CD8-positive, alpha-beta memory T cell (primary cell): ENCODE measurements around the gene BTD. TPM values are rescaled to one million over a fixed set of nuclear protein-coding genes. Genes with fewer than 3 reads are reported as not detected.
"Not testable (repeated sequence)": the region's sequence is repeated elsewhere in the genome, so short reads cannot be mapped to it uniquely, and the experiment has no call there.

Source experiments
- CTCF ChIA-PET: fragments of 350-600 bp; sonication (Branson Sonifier 250); formaldehyde crosslinking; loops from one replicate; lab custom pipeline; 2021; ENCODE audit warnings: antibody characterized with exemption; lab: Charles Lee
- POLR2A ChIA-PET: fragments of 350-600 bp; sonication (Branson Sonifier 250); formaldehyde crosslinking; loops from one replicate; lab custom pipeline; 2021; ENCODE audit warnings: antibody characterized with exemption; lab: Charles Lee
- DNase-seq, 5 donors: peaks; one replicate each; pipeline versions ENCODE4 v3.0.0 to v3.0.0-alpha.2; 2020 to 2022; ENCODE audit warnings: mixed read lengths in 1 of 5
- H3K27ac ChIP-seq: one replicate; pipeline ENCODE4 v1.7.0; 2013; ENCODE audit warnings: low read depth, mild to moderate bottlenecking, low read length, moderate library complexity
- H3K27me3 ChIP-seq: 2 replicates; pipeline ENCODE4 v1.7.0; 2013; ENCODE audit warnings: low read length, mild to moderate bottlenecking; ENCODE audit not compliant: insufficient read depth, poor library complexity, severe bottlenecking
- H3K36me3 ChIP-seq: 2 replicates; pipeline ENCODE4 v1.7.0; 2013; ENCODE audit warnings: mild to moderate bottlenecking, low read length, moderate library complexity; ENCODE audit not compliant: insufficient read depth
- H3K4me1 ChIP-seq: 2 replicates; pipeline ENCODE4 v1.7.0; 2013; ENCODE audit warnings: mild to moderate bottlenecking, low read length, moderate library complexity; ENCODE audit not compliant: insufficient read depth
- H3K4me3 ChIP-seq: 2 replicates; pipeline ENCODE4 v1.7.0; 2013; ENCODE audit warnings: mild to moderate bottlenecking, low read length
- H3K9me3 ChIP-seq: 2 replicates; pipeline ENCODE4 v1.7.0; 2013; ENCODE audit warnings: mild to moderate bottlenecking, low read length
- H3K27ac Mint-ChIP-seq, 8 donors: one replicate each; pipeline ENCODE4 v1.8.0; 2020 to 2021; ENCODE audit warnings: mixed read lengths in 8 of 8, mild to moderate bottlenecking in 6 of 8, inconsistent platforms in 3 of 8, moderate library complexity in 3 of 8
- H3K27me3 Mint-ChIP-seq, 2 donors: one replicate each; pipeline ENCODE4 v1.8.0; 2020 to 2021; ENCODE audit warnings: mixed read lengths in 2 of 2, mild to moderate bottlenecking in 1 of 2, moderate library complexity in 1 of 2
- H3K36me3 Mint-ChIP-seq, 3 donors: one replicate each; pipeline ENCODE4 v1.8.0; 2020 to 2021; ENCODE audit warnings: mixed read lengths in 3 of 3, inconsistent platforms in 1 of 3, mild to moderate bottlenecking in 1 of 3
- H3K4me1 Mint-ChIP-seq, 3 donors: one replicate each; pipeline ENCODE4 v1.8.0; 2020 to 2021; ENCODE audit warnings: mixed read lengths in 3 of 3, inconsistent platforms in 1 of 3, mild to moderate bottlenecking in 1 of 3
- H3K4me3 Mint-ChIP-seq, 7 donors: one replicate each; pipeline ENCODE4 v1.8.0; 2020 to 2021; ENCODE audit warnings: mixed read lengths in 7 of 7, mild to moderate bottlenecking in 6 of 7, moderate library complexity in 4 of 7, inconsistent platforms in 2 of 7
- H3K9me3 Mint-ChIP-seq, 5 donors: one replicate each; pipeline ENCODE4 v1.8.0; 2020 to 2022; ENCODE audit warnings: mixed read lengths in 5 of 5, mild to moderate bottlenecking in 3 of 5, moderate library complexity in 2 of 5, inconsistent platforms in 1 of 5
- polyA plus RNA-seq: library from polyadenylated mRNA; unstranded; fragments of 300-500 nt; fragmentation: Illumina TruSeq; gene quantifications from one replicate; pipeline ENCODE4 v1.2.3, GENCODE V29; 2021
- total RNA-seq, 2 experiments: library from RNA; stranded (reverse); gene quantifications; one replicate each; pipeline ENCODE4 v1.2.3, GENCODE V29; 2021

BTD gene
- total and polyA plus RNA-seq, 3 experiments from 2014 or later = 5.5 to 20.7 (median 6.0) TPM

- DNase-seq, H3K27ac ChIP-seq, H3K27me3 Mint-ChIP-seq, H3K36me3 ChIP-seq, H3K27me3 ChIP-seq, H3K4me3 ChIP-seq, POLR2A ChIA-PET, H3K9me3 ChIP-seq: not testable (repeated sequence)
- H3K4me1 Mint-ChIP-seq = peaks cover 19 to 34% (median 32%) of the 10 kb centered on the region in 3 donors
- peaks cover 31 to 50% (median 40%) of the 10 kb centered on the region in 3 donors for H3K36me3 Mint-ChIP-seq
- H3K9me3 Mint-ChIP-seq = peaks cover 28 to 32% (median 32%) of the 10 kb centered on the region in 5 donors
- H3K4me3 Mint-ChIP-seq = peak overlapping the region in 1 of 7 donors; percentile 28
- CTCF ChIA-PET = interaction anchor here (0.8 kb wide), 1 partner anchor 11 kb away, joined by 3 read pairs; no protein-coding TSS in a partner anchor
- H3K27ac Mint-ChIP-seq = peak overlapping the region in 1 of 8 donors; percentile 10
- peaks cover 16% of the 10 kb centered on the region for H3K4me1 ChIP-seq
These were observed 18.3 kb downstream of the BTD start for GRCh38 chr3:15619659-15620464.

- Mint-ChIP-seq H3K4me3 (peak overlapping the region; percentile 74 to 89 (median 81)), H3K4me1 (peaks cover 22 to 42% (median 33%) of the 10 kb centered on the region in 3 donors), H3K27me3 (no peaks in the 10 kb centered on the region), H3K27ac (peak overlapping the region; percentile 74 to 93 (median 88)), H3K36me3 (peaks cover 26 to 48% (median 46%) of the 10 kb centered on the region in 3 donors), H3K9me3 (peaks cover 27 to 32% (median 32%) of the 10 kb centered on the region in 5 donors)
- Histone ChIP-seq H3K4me3 (peak overlapping the region; percentile 46), H3K27ac (peak overlapping the region; percentile 28), H3K4me1 (peaks cover 21% of the 10 kb centered on the region), H3K9me3 (no peaks in the 10 kb centered on the region), H3K36me3 (no peaks in the 10 kb centered on the region), H3K27me3 (no peaks in the 10 kb centered on the region)
- ChIA-PET CTCF (no interaction called here), POLR2A (interaction anchor here (1.2 kb wide), 1 partner anchor 22 kb away, joined by 3 read pairs; the partner anchor contains the start of genes BTD and HACL1)
- DNase-seq = peak in 1 of 5 donors; percentile 38
These were observed 22.2 kb downstream of the BTD start for GRCh38 chr3:15623535-15624440.

GRCh38 chr3:15628967-15629366, 27.4 kb downstream of the BTD start:
- H3K36me3 ChIP-seq = no peaks in the 10 kb centered on the region
- POLR2A ChIA-PET = no interaction called here
- H3K9me3 ChIP-seq = no peaks in the 10 kb centered on the region
- CTCF ChIA-PET = interaction anchor here (2.4 kb wide), 1 partner anchor 38 kb away, joined by 13 read pairs; no protein-coding TSS in a partner anchor
- H3K4me1 ChIP-seq = peaks cover 22% of the 10 kb centered on the region
- H3K9me3 Mint-ChIP-seq = peaks cover 0 to 2% (median 0%) of the 10 kb centered on the region in 5 donors
- H3K27me3 ChIP-seq = no peaks in the 10 kb centered on the region
- peaks cover 2 to 14% (median 6%) of the 10 kb centered on the region in 3 donors for H3K36me3 Mint-ChIP-seq
- H3K27me3 Mint-ChIP-seq = no peaks in the 10 kb centered on the region
- no peak overlapping the region for H3K27ac Mint-ChIP-seq
- no peak overlapping the region for H3K4me3 Mint-ChIP-seq
- no peak overlapping the region for H3K27ac ChIP-seq
- peaks cover 26 to 45% (median 38%) of the 10 kb centered on the region in 3 donors for H3K4me1 Mint-ChIP-seq
- H3K4me3 ChIP-seq = no peak overlapping the region
- DNase-seq = no peak

- H3K27ac Mint-ChIP-seq = peak overlapping the region in 4 of 8 donors; percentile 1 to 77 (median 47)
- CTCF ChIA-PET = interaction anchor here (0.8 to 2.4 kb wide), 9 partner anchors 13 to 184 kb away, joined by 3 to 13 read pairs (median 3); no protein-coding TSS in a partner anchor
- no peaks in the 10 kb centered on the region for H3K27me3 Mint-ChIP-seq
- DNase-seq = peak; percentile 35 to 75 (median 52)
- no peaks in the 10 kb centered on the region for H3K9me3 ChIP-seq
- H3K4me3 Mint-ChIP-seq = peak overlapping the region in 6 of 7 donors; percentile 6 to 70 (median 34)
- H3K4me1 Mint-ChIP-seq = peaks cover 18 to 39% (median 33%) of the 10 kb centered on the region in 3 donors
- H3K36me3 Mint-ChIP-seq = peaks cover 0 to 12% (median 6%) of the 10 kb centered on the region in 3 donors
- peak overlapping the region; percentile 7 for H3K4me3 ChIP-seq
- peaks cover 12% of the 10 kb centered on the region for H3K4me1 ChIP-seq
- H3K36me3 ChIP-seq = no peaks in the 10 kb centered on the region
- H3K9me3 Mint-ChIP-seq = no peaks in the 10 kb centered on the region
- POLR2A ChIA-PET = no interaction called here
- H3K27ac ChIP-seq = no peak overlapping the region
- H3K27me3 ChIP-seq = no peaks in the 10 kb centered on the region
These were observed 28.5 kb downstream of the BTD start for GRCh38 chr3:15629860-15630597.

DNA sequence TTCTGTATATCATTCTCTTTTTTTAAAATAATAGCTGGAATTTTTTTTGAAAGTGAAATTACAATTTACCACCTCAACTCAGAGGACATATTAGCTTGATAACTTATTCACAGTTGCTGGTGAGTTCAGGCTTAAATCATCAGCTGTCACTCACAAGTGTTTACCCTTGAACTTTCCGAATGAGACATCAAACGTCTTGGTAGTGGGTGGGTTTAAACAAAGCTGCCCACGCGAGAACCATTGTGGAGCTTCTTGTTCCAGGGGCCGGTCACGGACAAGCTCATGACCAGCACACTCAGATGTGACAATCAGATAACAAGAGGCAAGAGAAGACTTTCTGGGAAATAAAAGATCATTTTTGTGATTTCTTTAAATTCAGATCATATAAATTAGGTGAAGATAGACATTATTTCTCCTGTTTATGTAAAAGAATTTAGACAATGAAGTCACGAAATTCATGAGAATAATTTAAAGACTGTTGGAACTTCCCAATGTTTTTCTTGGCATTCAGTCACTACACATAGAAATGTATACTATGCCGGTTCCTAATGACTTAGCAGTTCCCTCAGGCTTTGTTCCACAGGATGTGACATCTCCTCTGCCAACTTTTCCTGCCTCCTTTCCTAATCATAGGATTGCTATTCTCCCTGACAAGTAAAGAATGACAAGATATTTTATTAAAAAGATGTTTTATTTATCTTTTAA, 29.3 kb downstream of the BTD start:
- no peak overlapping the region for H3K27ac ChIP-seq
- peak overlapping the region; percentile 7 for H3K4me3 ChIP-seq
- Mint-ChIP-seq H3K27me3 (no peaks in the 10 kb centered on the region), H3K9me3 (no peaks in the 10 kb centered on the region), H3K4me3 (peak overlapping the region in 4 of 7 donors; percentile 6 to 65 (median 38)), H3K36me3 (peaks cover 0 to 12% (median 6%) of the 10 kb centered on the region in 3 donors), H3K27ac (peak overlapping the region in 6 of 8 donors; percentile 21 to 74 (median 60)), H3K4me1 (peaks cover 17 to 37% (median 36%) of the 10 kb centered on the region in 3 donors)
- POLR2A ChIA-PET = no interaction called here
- DNase-seq = no peak
- H3K27me3 ChIP-seq = no peaks in the 10 kb centered on the region
- CTCF ChIA-PET = interaction anchor here (0.8 to 2.4 kb wide), 11 partner anchors 11 to 183 kb away, joined by 3 to 13 read pairs (median 3); no protein-coding TSS in a partner anchor
- H3K9me3 ChIP-seq = no peaks in the 10 kb centered on the region
- H3K36me3 ChIP-seq = no peaks in the 10 kb centered on the region
- peaks cover 9% of the 10 kb centered on the region for H3K4me1 ChIP-seq

DNA sequence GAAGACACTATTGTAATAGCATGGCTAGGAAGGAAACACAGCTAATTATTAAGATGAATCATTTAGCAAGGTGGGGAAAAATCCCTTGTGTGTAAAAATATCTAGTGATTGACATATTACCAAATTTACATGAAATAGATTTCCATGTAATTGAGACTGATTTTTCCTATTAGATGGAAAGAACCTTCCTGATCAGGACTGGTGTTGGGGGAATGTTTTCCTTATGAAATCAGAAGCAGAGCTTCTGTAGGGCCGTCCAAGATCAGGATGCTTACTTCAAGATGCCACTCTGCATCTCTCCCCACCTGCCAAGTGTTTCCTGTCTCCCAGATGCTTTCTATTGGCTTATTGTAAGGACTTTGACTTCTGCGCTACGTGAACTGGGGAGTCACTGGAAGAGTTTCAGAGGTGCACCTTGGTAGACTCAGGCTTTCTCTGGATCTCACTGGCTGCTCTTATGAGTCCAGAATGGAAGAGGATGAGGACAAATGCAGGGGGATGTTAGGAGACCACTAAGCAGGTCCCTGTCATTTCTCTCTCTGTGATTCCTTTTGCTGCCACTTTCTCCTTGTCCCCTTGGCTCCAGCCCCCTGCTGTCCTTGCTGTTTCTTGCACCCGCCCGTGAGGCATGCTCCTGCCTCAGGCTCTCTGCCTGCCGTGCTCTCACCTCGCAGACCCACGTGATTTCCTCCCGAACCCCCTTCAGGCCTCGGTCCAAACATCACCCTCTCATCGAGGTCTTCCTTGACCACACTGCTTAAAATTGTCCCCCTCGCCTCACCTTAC, 30.1 kb downstream of the BTD start:
- peaks cover 0 to 11% (median 6%) of the 10 kb centered on the region in 3 donors for H3K36me3 Mint-ChIP-seq
- no peaks in the 10 kb centered on the region for H3K27me3 Mint-ChIP-seq
- POLR2A ChIA-PET = no interaction called here

More for the DNA sequence above, 30.1 kb downstream of the BTD start:
- peaks cover 23 to 42% (median 41%) of the 10 kb centered on the region in 3 donors for H3K4me1 Mint-ChIP-seq
- no peaks in the 10 kb centered on the region for H3K36me3 ChIP-seq
- H3K4me1 ChIP-seq = peaks cover 16% of the 10 kb centered on the region
- no peak for DNase-seq
- H3K4me3 ChIP-seq = no peak overlapping the region
- H3K27ac ChIP-seq = no peak overlapping the region
- H3K9me3 ChIP-seq = no peaks in the 10 kb centered on the region
- CTCF ChIA-PET = interaction anchor here (1.1 to 1.6 kb wide), 2 partner anchors 10 to 39 kb away, joined by 3 read pairs; no protein-coding TSS in a partner anchor
- H3K9me3 Mint-ChIP-seq = no peaks in the 10 kb centered on the region
- H3K4me3 Mint-ChIP-seq = no peak overlapping the region
- no peaks in the 10 kb centered on the region for H3K27me3 ChIP-seq
- peak overlapping the region in 2 of 8 donors; percentile 42 to 64 for H3K27ac Mint-ChIP-seq
